ENCODE measurements around the gene THBD.

THBD gene

GRCh38 chr20:23020230-23021018 lies 29.0 kb downstream of the THBD start:
- ChIA-PET CTCF (no interaction called here), POLR2A (no interaction called here)
- DNase-seq (ENCODE audit: extremely low spot score) = no peak
- no peak for TF ChIP-seq HDGF (IDR thresholded peaks at IDR 0.05; ENCODE audit: borderline replicate concordance)
- TF ChIP-seq, protein P1, sequence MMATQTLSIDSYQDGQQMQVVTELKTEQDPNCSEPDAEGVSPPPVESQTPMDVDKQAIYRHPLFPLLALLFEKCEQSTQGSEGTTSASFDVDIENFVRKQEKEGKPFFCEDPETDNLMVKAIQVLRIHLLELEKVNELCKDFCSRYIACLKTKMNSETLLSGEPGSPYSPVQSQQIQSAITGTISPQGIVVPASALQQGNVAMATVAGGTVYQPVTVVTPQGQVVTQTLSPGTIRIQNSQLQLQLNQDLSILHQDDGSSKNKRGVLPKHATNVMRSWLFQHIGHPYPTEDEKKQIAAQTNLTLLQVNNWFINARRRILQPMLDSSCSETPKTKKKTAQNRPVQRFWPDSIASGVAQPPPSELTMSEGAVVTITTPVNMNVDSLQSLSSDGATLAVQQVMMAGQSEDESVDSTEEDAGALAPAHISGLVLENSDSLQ (IDR thresholded peaks at IDR 0.05) = no peak
- no peak for TF ChIP-seq LEF1 (IDR thresholded peaks at IDR 0.05; ENCODE audit: borderline replicate concordance)
- no peak for TF ChIP-seq FOXK2 (IDR thresholded peaks at IDR 0.05)
- no peak for TF ChIP-seq NFRKB (IDR thresholded peaks at IDR 0.05)
- TF ChIP-seq CTBP1 (IDR thresholded peaks at IDR 0.05; ENCODE audit: borderline replicate concordance) = no peak
- no peak for TF ChIP-seq TARDBP (IDR thresholded peaks at IDR 0.05)
- TF ChIP-seq SP1 (IDR thresholded peaks at IDR 0.05) = no peak
- TF ChIP-seq ELF4 (IDR thresholded peaks at IDR 0.05) = no peak
- no peak for TF ChIP-seq FOXM1 (IDR thresholded peaks at IDR 0.05; ENCODE audit: borderline replicate concordance)
- TF ChIP-seq L3MBTL2 (conservative IDR thresholded peaks at IDR 0.05) = no peak
- TF ChIP-seq FOXA1 (IDR thresholded peaks at IDR 0.05) = no peak
- no peak for TF ChIP-seq BHLHE40 (IDR thresholded peaks at IDR 0.05; ENCODE audit: borderline replicate concordance)
- no peak for TF ChIP-seq ARNT (IDR thresholded peaks at IDR 0.05)
- no peak for TF ChIP-seq SUZ12 (IDR thresholded peaks at IDR 0.05)

GRCh38 chr20:23019403-23019802 lies 30.1 kb downstream of the THBD start:
- ChIA-PET POLR2A (no interaction called here), CTCF (no interaction called here)
- DNase-seq (ENCODE audit: extremely low spot score) = no peak
- TF ChIP-seq ELF4 (IDR thresholded peaks at IDR 0.05) = no peak
- no peak for TF ChIP-seq L3MBTL2 (conservative IDR thresholded peaks at IDR 0.05)
- TF ChIP-seq FOXA1 (IDR thresholded peaks at IDR 0.05) = no peak
- no peak for TF ChIP-seq TARDBP (IDR thresholded peaks at IDR 0.05)
- no peak for TF ChIP-seq FOXM1 (IDR thresholded peaks at IDR 0.05; ENCODE audit: borderline replicate concordance)
- TF ChIP-seq LEF1 (IDR thresholded peaks at IDR 0.05; ENCODE audit: borderline replicate concordance) = no peak
- TF ChIP-seq SP1 (IDR thresholded peaks at IDR 0.05) = no peak
- no peak for TF ChIP-seq SUZ12 (IDR thresholded peaks at IDR 0.05)
- no peak for TF ChIP-seq NFRKB (IDR thresholded peaks at IDR 0.05)
- no peak for TF ChIP-seq CTBP1 (IDR thresholded peaks at IDR 0.05; ENCODE audit: borderline replicate concordance)
- TF ChIP-seq, protein P1 (IDR thresholded peaks at IDR 0.05) = no peak
- TF ChIP-seq BHLHE40 (IDR thresholded peaks at IDR 0.05; ENCODE audit: borderline replicate concordance) = no peak
- TF ChIP-seq HDGF (IDR thresholded peaks at IDR 0.05; ENCODE audit: borderline replicate concordance) = no peak
- no peak for TF ChIP-seq ZNF384 (IDR thresholded peaks at IDR 0.05)
- no peak for TF ChIP-seq FOXK2 (IDR thresholded peaks at IDR 0.05)
- TF ChIP-seq ARNT (IDR thresholded peaks at IDR 0.05) = no peak

DNA sequence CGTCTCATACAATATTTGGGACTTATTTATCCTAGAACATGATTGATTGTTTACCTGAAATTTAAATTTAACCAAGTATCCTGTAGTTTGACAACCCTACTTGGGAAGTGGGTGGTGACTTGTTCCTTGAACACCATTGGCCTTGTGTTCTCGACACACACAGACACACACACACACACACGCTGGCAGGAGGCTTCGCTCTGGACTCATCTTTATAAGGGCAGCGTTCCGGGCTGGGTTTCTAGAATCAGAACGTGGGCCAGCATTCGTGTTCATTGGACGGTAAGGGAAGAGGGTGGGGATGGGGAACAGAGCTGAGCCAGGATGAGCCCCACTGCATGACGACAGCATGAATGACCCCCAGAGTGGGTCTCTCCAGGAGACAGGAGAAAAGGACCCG lies 30.5 kb downstream of the THBD start:
- CTCF ChIA-PET = no interaction called here
- POLR2A ChIA-PET = no interaction called here
- DNase-seq (ENCODE audit: extremely low spot score) = no peak
- no peak for TF ChIP-seq NFRKB (IDR thresholded peaks at IDR 0.05)
- TF ChIP-seq HDGF (IDR thresholded peaks at IDR 0.05; ENCODE audit: borderline replicate concordance) = no peak
- TF ChIP-seq FOXK2 (IDR thresholded peaks at IDR 0.05) = no peak
- TF ChIP-seq SUZ12 (IDR thresholded peaks at IDR 0.05) = no peak
- no peak for TF ChIP-seq FOXM1 (IDR thresholded peaks at IDR 0.05; ENCODE audit: borderline replicate concordance)
- no peak for TF ChIP-seq CTBP1 (IDR thresholded peaks at IDR 0.05; ENCODE audit: borderline replicate concordance)

GRCh38 chr20:23018432-23018831 lies 31.0 kb downstream of the THBD start:
- no peak for DNase-seq (ENCODE audit: extremely low spot score)
- ChIA-PET POLR2A (no interaction called here), CTCF (no interaction called here)
- no peak for TF ChIP-seq FOXM1 (IDR thresholded peaks at IDR 0.05; ENCODE audit: borderline replicate concordance)
- TF ChIP-seq ARNT (IDR thresholded peaks at IDR 0.05) = no peak
- TF ChIP-seq FOXA1 (IDR thresholded peaks at IDR 0.05) = no peak
- no peak for TF ChIP-seq BHLHE40 (IDR thresholded peaks at IDR 0.05; ENCODE audit: borderline replicate concordance)
- TF ChIP-seq FOXK2 (IDR thresholded peaks at IDR 0.05) = no peak
- no peak for TF ChIP-seq TARDBP (IDR thresholded peaks at IDR 0.05)
- TF ChIP-seq L3MBTL2 (conservative IDR thresholded peaks at IDR 0.05) = no peak
- TF ChIP-seq NFRKB (IDR thresholded peaks at IDR 0.05) = no peak
- TF ChIP-seq HDGF (IDR thresholded peaks at IDR 0.05; ENCODE audit: borderline replicate concordance) = no peak
- no peak for TF ChIP-seq ZNF384 (IDR thresholded peaks at IDR 0.05)
- TF ChIP-seq SUZ12 (IDR thresholded peaks at IDR 0.05) = no peak
- no peak for TF ChIP-seq ELF4 (IDR thresholded peaks at IDR 0.05)
- TF ChIP-seq CTBP1 (IDR thresholded peaks at IDR 0.05; ENCODE audit: borderline replicate concordance) = no peak
- TF ChIP-seq, protein P1 (IDR thresholded peaks at IDR 0.05) = no peak
- no peak for TF ChIP-seq SP1 (IDR thresholded peaks at IDR 0.05)
- TF ChIP-seq LEF1 (IDR thresholded peaks at IDR 0.05; ENCODE audit: borderline replicate concordance) = no peak

DNA sequence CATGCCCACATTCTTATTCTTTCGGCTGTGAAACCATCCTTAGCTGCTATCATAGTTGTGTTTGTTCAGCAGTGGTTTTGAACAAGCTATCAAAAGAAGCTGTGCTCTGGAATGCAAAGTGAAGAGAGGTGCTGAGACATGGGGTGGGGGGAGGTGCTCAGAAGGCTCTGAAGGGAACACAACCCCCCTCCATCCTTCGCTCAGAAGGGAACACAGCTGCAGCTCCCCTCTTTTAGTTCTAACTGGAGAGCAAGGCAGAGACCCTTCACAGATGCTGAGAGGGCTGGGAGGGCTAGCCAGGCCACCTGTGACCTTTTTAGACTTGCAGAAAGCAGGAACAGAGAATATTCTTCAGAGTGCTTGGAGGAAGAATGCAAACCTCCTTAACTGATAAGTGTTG lies 32.0 kb downstream of the THBD start:
- ChIA-PET CTCF (no interaction called here), POLR2A (no interaction called here)
- no peak for DNase-seq (ENCODE audit: extremely low spot score)
- TF ChIP-seq FOXM1 (IDR thresholded peaks at IDR 0.05; ENCODE audit: borderline replicate concordance) = no peak
- no peak for TF ChIP-seq ARNT (IDR thresholded peaks at IDR 0.05)
- TF ChIP-seq SP1 (IDR thresholded peaks at IDR 0.05) = no peak
- no peak for TF ChIP-seq FOXA1 (IDR thresholded peaks at IDR 0.05)
- no peak for TF ChIP-seq BHLHE40 (IDR thresholded peaks at IDR 0.05; ENCODE audit: borderline replicate concordance)
- TF ChIP-seq, protein P1 (IDR thresholded peaks at IDR 0.05) = no peak
- TF ChIP-seq NFRKB (IDR thresholded peaks at IDR 0.05) = no peak
- TF ChIP-seq TARDBP (IDR thresholded peaks at IDR 0.05) = no peak
- TF ChIP-seq CTBP1 (IDR thresholded peaks at IDR 0.05; ENCODE audit: borderline replicate concordance) = no peak
- no peak for TF ChIP-seq L3MBTL2 (conservative IDR thresholded peaks at IDR 0.05)
- TF ChIP-seq ZNF384 (IDR thresholded peaks at IDR 0.05) = no peak
- no peak for TF ChIP-seq HDGF (IDR thresholded peaks at IDR 0.05; ENCODE audit: borderline replicate concordance)
- no peak for TF ChIP-seq SUZ12 (IDR thresholded peaks at IDR 0.05)
- TF ChIP-seq FOXK2 (IDR thresholded peaks at IDR 0.05) = no peak
- TF ChIP-seq ELF4 (IDR thresholded peaks at IDR 0.05) = no peak
- TF ChIP-seq LEF1 (IDR thresholded peaks at IDR 0.05; ENCODE audit: borderline replicate concordance) = no peak
